Muscle layer of duodenum (tissue), 2 donors: ENCODE data around the gene PEX11G.
"Not testable (repeated sequence)": the region's sequence is repeated elsewhere in the genome, so short reads cannot be mapped to it uniquely, and the experiment has no call there.

Experiments used
- H3K27ac ChIP-seq: one replicate; pipeline ENCODE4 v1.7.0; 2013; ENCODE audit warnings: mild to moderate bottlenecking, low read length
- H3K27me3 ChIP-seq: one replicate; pipeline ENCODE4 v1.7.0; 2013; ENCODE audit warnings: low read depth, mild to moderate bottlenecking, control low read depth, low read length
- H3K36me3 ChIP-seq, 2 donors: one replicate each; pipeline ENCODE4 v1.7.0; 2013; ENCODE audit warnings: low read length in 2 of 2, control low read depth in 1 of 2, mild to moderate bottlenecking in 1 of 2; ENCODE audit not compliant: insufficient read depth in 2 of 2, control insufficient read depth in 1 of 2
- H3K4me1 ChIP-seq, 2 donors: one replicate each; pipeline ENCODE4 v1.7.0; 2013; ENCODE audit warnings: low read length in 2 of 2, mild to moderate bottlenecking in 2 of 2, control low read depth in 1 of 2, moderate library complexity in 1 of 2; ENCODE audit not compliant: insufficient read depth in 2 of 2, control insufficient read depth in 1 of 2
- H3K4me3 ChIP-seq, 2 donors: one replicate each; pipeline ENCODE4 v1.7.0; 2013; ENCODE audit warnings: low read length in 2 of 2, low read depth in 1 of 2, mild to moderate bottlenecking in 1 of 2
- H3K9me3 ChIP-seq, 2 donors: one replicate each; pipeline ENCODE4 v1.7.0; 2013; ENCODE audit warnings: low read length in 2 of 2, control low read depth in 1 of 2, mild to moderate bottlenecking in 1 of 2; ENCODE audit not compliant: control insufficient read depth in 1 of 2
- donor health status: healthy.

Gene PEX11G

GRCh38 chr19:7440188-7440975, 48.5 kb downstream of the PEX11G start:
- Histone ChIP-seq H3K4me1 (peaks cover 0 to 6% of the 10 kb centered on the region in 2 donors), H3K9me3 (no peaks in the 10 kb centered on the region), H3K27me3 (no peaks in the 10 kb centered on the region), H3K4me3 (no peak overlapping the region), H3K27ac (no peak overlapping the region), H3K36me3 (peaks cover 32 to 47% of the 10 kb centered on the region in 2 donors)

GRCh38 chr19:7435586-7435985, 53.2 kb downstream of the PEX11G start:
- H3K27ac ChIP-seq, result no peak overlapping the region
- H3K36me3 ChIP-seq, result peaks cover 0 to 15% of the 10 kb centered on the region in 2 donors
- no peaks in the 10 kb centered on the region for H3K27me3 ChIP-seq
- H3K9me3 ChIP-seq, result no peaks in the 10 kb centered on the region
- no peaks in the 10 kb centered on the region for H3K4me1 ChIP-seq
- H3K4me3 ChIP-seq, result no peak overlapping the region

- Histone ChIP-seq H3K27ac (no peak overlapping the region), H3K27me3 (no peaks in the 10 kb centered on the region), H3K4me3 (no peak overlapping the region), H3K9me3 (no peaks in the 10 kb centered on the region), H3K4me1 (no peaks in the 10 kb centered on the region), H3K36me3 (peaks cover 0 to 15% of the 10 kb centered on the region in 2 donors)
Measured at GRCh38 chr19:7434391-7434790, 54.4 kb downstream of the PEX11G start.

GRCh38 chr19:7433456-7433855, 55.4 kb downstream of the PEX11G start:
- not testable (repeated sequence) for H3K27ac ChIP-seq, H3K27me3 ChIP-seq, H3K9me3 ChIP-seq, H3K4me3 ChIP-seq, H3K4me1 ChIP-seq
- H3K36me3 ChIP-seq, result peaks cover 0 to 15% of the 10 kb centered on the region in 2 donors

GRCh38 chr19:7429638-7430282, 59.1 kb downstream of the PEX11G start:
- H3K9me3 ChIP-seq, result no peaks in the 10 kb centered on the region
- H3K27me3 ChIP-seq, result no peaks in the 10 kb centered on the region
- H3K27ac ChIP-seq, result no peak overlapping the region
- H3K4me3 ChIP-seq, result no peak overlapping the region
- H3K36me3 ChIP-seq, result peaks cover 0 to 15% of the 10 kb centered on the region in 2 donors
- H3K4me1 ChIP-seq, result no peaks in the 10 kb centered on the region

- H3K27me3 ChIP-seq, result no peaks in the 10 kb centered on the region
- H3K9me3 ChIP-seq, result no peaks in the 10 kb centered on the region
- no peak overlapping the region for H3K27ac ChIP-seq
- H3K36me3 ChIP-seq, result peaks cover 0 to 15% of the 10 kb centered on the region in 2 donors
- H3K4me1 ChIP-seq, result no peaks in the 10 kb centered on the region
- no peak overlapping the region for H3K4me3 ChIP-seq
Measured at GRCh38 chr19:7428651-7429113, 60.2 kb downstream of the PEX11G start.

GRCh38 chr19:7427944-7428343, 60.9 kb downstream of the PEX11G start:
- no peaks in the 10 kb centered on the region for H3K9me3 ChIP-seq
- no peaks in the 10 kb centered on the region for H3K27me3 ChIP-seq
- no peaks in the 10 kb centered on the region for H3K4me1 ChIP-seq
- H3K27ac ChIP-seq, result peak overlapping the region; percentile 39
- H3K4me3 ChIP-seq, result no peak overlapping the region
- peaks cover 0 to 15% of the 10 kb centered on the region in 2 donors for H3K36me3 ChIP-seq

GRCh38 chr19:7426986-7427385, 61.8 kb downstream of the PEX11G start:
- Histone ChIP-seq H3K27ac (no peak overlapping the region), H3K4me3 (no peak overlapping the region), H3K4me1 (no peaks in the 10 kb centered on the region), H3K36me3 (peaks cover 0 to 22% of the 10 kb centered on the region in 2 donors), H3K9me3 (no peaks in the 10 kb centered on the region), H3K27me3 (no peaks in the 10 kb centered on the region)
